KMS-11 (cell line): Measurements from ENCODE around the gene TMEM179.

ENCODE experiments used
- H2AFZ ChIP-seq: fragments of 200-600 bp; sonication (generic); 2 replicates; pipeline ENCODE4 v1.6.1; 2016; ENCODE audit warnings: antibody characterized with exemption, mixed run types, low read depth
- H3K27ac ChIP-seq: fragments of 200-600 bp; sonication (generic); 2 replicates; pipeline ENCODE4 v1.6.1; 2016; ENCODE audit warnings: mild to moderate bottlenecking, mixed run types
- H3K27me3 ChIP-seq: fragments of 200-600 bp; sonication (generic); 2 replicates; pipeline ENCODE4 v1.6.1; 2017; ENCODE audit warnings: mild to moderate bottlenecking, low read depth, mixed run types, moderate library complexity; ENCODE audit not compliant: insufficient read depth
- H3K36me3 ChIP-seq: fragments of 200-600 bp; sonication (generic); 2 replicates; pipeline ENCODE4 v1.6.1; 2017; ENCODE audit warnings: mild to moderate bottlenecking, mixed run types; ENCODE audit not compliant: insufficient read depth
- H3K4me1 ChIP-seq: fragments of 200-600 bp; sonication (generic); 2 replicates; pipeline ENCODE4 v1.6.1; 2016; ENCODE audit warnings: mild to moderate bottlenecking, low read depth, mixed run types; ENCODE audit not compliant: poor library complexity, severe bottlenecking
- H3K4me2 ChIP-seq: fragments of 200-600 bp; sonication (generic); 2 replicates; pipeline ENCODE4 v1.7.0; 2016; ENCODE audit warnings: mild to moderate bottlenecking, mixed run types
- H3K4me3 ChIP-seq: fragments of 200-600 bp; sonication (generic); IDR thresholded peaks from 2 replicates; pipeline ENCODE4 v1.6.1; 2017; ENCODE audit warnings: low read depth, low read length, mixed read lengths; ENCODE audit not compliant: insufficient read depth
- H3K79me2 ChIP-seq: fragments of 200-600 bp; sonication (generic); 2 replicates; pipeline ENCODE4 v1.6.1; 2016; ENCODE audit warnings: low read depth, mixed run types; ENCODE audit not compliant: insufficient read depth
- H3K9ac ChIP-seq: fragments of 200-600 bp; sonication (generic); 2 replicates; pipeline ENCODE4 v1.6.1; 2016; ENCODE audit warnings: mild to moderate bottlenecking, mixed run types
- H4K20me1 ChIP-seq: fragments of 200-600 bp; sonication (generic); 2 replicates; pipeline ENCODE4 v1.6.1; 2016; ENCODE audit warnings: mild to moderate bottlenecking, mixed run types; ENCODE audit not compliant: insufficient read depth
- CTCF ChIP-seq: fragments of 200-600 bp; sonication (generic); conservative IDR thresholded peaks from 2 replicates; pipeline ENCODE4 v1.6.1; 2017; ENCODE audit warnings: low read depth, mild to moderate bottlenecking, antibody characterized with exemption, low read length, moderate library complexity, mixed read lengths

TMEM179 gene

GRCh38 chr14:104572668-104573067, 31.9 kb downstream of the TMEM179 start:
- Histone ChIP-seq H3K4me3 (no peak overlapping the region), H4K20me1 (no peaks in the 10 kb centered on the region), H3K27me3 (peaks cover 56% of the 10 kb centered on the region), H3K27ac (no peak overlapping the region), H3K4me1 (no peaks in the 10 kb centered on the region), H3K36me3 (no peaks in the 10 kb centered on the region), H3K9ac (no peak overlapping the region), H2AFZ (no peak overlapping the region), H3K79me2 (no peaks in the 10 kb centered on the region), H3K4me2 (no peak overlapping the region)
- TF ChIP-seq CTCF = no peak

GRCh38 chr14:104572024-104572626, 32.4 kb downstream of the TMEM179 start:
- no peaks in the 10 kb centered on the region for H3K36me3 ChIP-seq
- H3K27ac ChIP-seq = no peak overlapping the region
- no peak overlapping the region for H3K9ac ChIP-seq
- H3K79me2 ChIP-seq = no peaks in the 10 kb centered on the region
- no peak overlapping the region for H3K4me3 ChIP-seq
- no peaks in the 10 kb centered on the region for H3K4me1 ChIP-seq
- no peaks in the 10 kb centered on the region for H4K20me1 ChIP-seq
- no peak overlapping the region for H3K4me2 ChIP-seq
- no peak for TF ChIP-seq CTCF
- H3K27me3 ChIP-seq = peaks cover 56% of the 10 kb centered on the region
- H2AFZ ChIP-seq = no peak overlapping the region

GRCh38 chr14:104571246-104571645, 33.3 kb downstream of the TMEM179 start:
- no peak for TF ChIP-seq CTCF
- H3K27ac ChIP-seq = no peak overlapping the region
- H3K9ac ChIP-seq = no peak overlapping the region
- H4K20me1 ChIP-seq = no peaks in the 10 kb centered on the region
- H3K79me2 ChIP-seq = no peaks in the 10 kb centered on the region
- peaks cover 55% of the 10 kb centered on the region for H3K27me3 ChIP-seq
- no peak overlapping the region for H3K4me3 ChIP-seq
- H3K4me2 ChIP-seq = no peak overlapping the region
- no peaks in the 10 kb centered on the region for H3K4me1 ChIP-seq
- H2AFZ ChIP-seq = no peak overlapping the region
- H3K36me3 ChIP-seq = no peaks in the 10 kb centered on the region

- H3K4me2 ChIP-seq = no peak overlapping the region
- H3K27ac ChIP-seq = no peak overlapping the region
- no peak overlapping the region for H3K4me3 ChIP-seq
- no peaks in the 10 kb centered on the region for H3K79me2 ChIP-seq
- TF ChIP-seq CTCF = no peak
- no peak overlapping the region for H3K9ac ChIP-seq
- H2AFZ ChIP-seq = no peak overlapping the region
- no peaks in the 10 kb centered on the region for H3K36me3 ChIP-seq
- H4K20me1 ChIP-seq = no peaks in the 10 kb centered on the region
- H3K4me1 ChIP-seq = no peaks in the 10 kb centered on the region
- H3K27me3 ChIP-seq = peaks cover 55% of the 10 kb centered on the region
These were observed 35.1 kb downstream of the TMEM179 start for GRCh38 chr14:104569435-104569834.
